Tibial nerve (tissue), 4 donors: ENCODE results near the gene TGM6. TPM values are rescaled to one million over a fixed set of nuclear protein-coding genes. Genes with fewer than 3 reads are reported as not detected.

ENCODE experiments used
- DNase-seq, 2 donors: peaks; one replicate each; pipeline ENCODE4 v3.0.0-alpha.2; 2019; ENCODE audit warnings: low spot score in 2 of 2
- H3K27ac ChIP-seq, 4 donors: fragments of 200-600 bp; sonication (generic) in 3 of 4; one replicate each; pipeline ENCODE4 v1.5.1; 2017 to 2019; ENCODE audit warnings: mild to moderate bottlenecking in 1 of 4
- H3K27me3 ChIP-seq, 2 donors: fragments of 200-600 bp; sonication (generic) in 1 of 2; one replicate each; pipeline versions ENCODE4 v1.5.1 to v1.6.0; 2017 to 2019
- H3K36me3 ChIP-seq, 3 donors: fragments of 200-600 bp; sonication (generic); one replicate each; pipeline ENCODE4 v1.5.1; 2018 to 2019
- H3K4me1 ChIP-seq, 4 donors: fragments of 200-600 bp; sonication (generic) in 3 of 4; one replicate each; pipeline ENCODE4 v1.5.1; 2017 to 2019
- H3K4me3 ChIP-seq, 4 donors: fragments of 200-600 bp; sonication (generic) in 3 of 4; one replicate each; pipeline ENCODE4 v1.5.1; 2017 to 2019; ENCODE audit warnings: mild to moderate bottlenecking in 1 of 4, moderate library complexity in 1 of 4
- H3K9me3 ChIP-seq, 4 donors: fragments of 200-600 bp; sonication (generic) in 3 of 4; one replicate each; pipeline ENCODE4 v1.5.1; 2017 to 2019
- EP300 ChIP-seq, 2 donors: sonication (generic); formaldehyde crosslinking; IDR thresholded peaks; one replicate each; pipeline ENCODE4 v1.6.1; 2017; ENCODE audit warnings: antibody characterized with exemption in 2 of 2, mild to moderate bottlenecking in 1 of 2
- POLR2A ChIP-seq, 2 donors: fragments of 450-650 bp; IDR thresholded peaks; one replicate each; pipeline ENCODE4 v1.6.1; 2017; ENCODE audit warnings: antibody characterized with exemption in 2 of 2, mild to moderate bottlenecking in 2 of 2, moderate library complexity in 2 of 2
- whole genome bisulfite sequencing, 2 donors: methylation state at CpG; one replicate each; pipeline ENCODE4 v1.1.5; 2018; 5-methylcytosine and 5-hydroxymethylcytosine counted together
- total RNA-seq, 4 donors: library from RNA; depleted of rRNA; stranded (reverse); fragments of >200 nt; gene quantifications; one replicate each; pipeline ENCODE4 v1.1.0, GENCODE V29; 2016
- TF ChIP-seq, protein P1 (sequence below), 5 experiments: fragments of 200-600 bp in 3 of 5; fragments of 450-650 bp in 2 of 5; sonication (generic) in 3 of 5; IDR thresholded peaks; one replicate each; pipeline ENCODE4 v1.5.1; 2016 to 2019; ENCODE audit warnings: antibody characterized with exemption in 5 of 5, mild to moderate bottlenecking in 3 of 5, moderate library complexity in 2 of 5

TGM6 gene
- total RNA-seq, 4 donors from 2014 or later = not detected

DNA sequence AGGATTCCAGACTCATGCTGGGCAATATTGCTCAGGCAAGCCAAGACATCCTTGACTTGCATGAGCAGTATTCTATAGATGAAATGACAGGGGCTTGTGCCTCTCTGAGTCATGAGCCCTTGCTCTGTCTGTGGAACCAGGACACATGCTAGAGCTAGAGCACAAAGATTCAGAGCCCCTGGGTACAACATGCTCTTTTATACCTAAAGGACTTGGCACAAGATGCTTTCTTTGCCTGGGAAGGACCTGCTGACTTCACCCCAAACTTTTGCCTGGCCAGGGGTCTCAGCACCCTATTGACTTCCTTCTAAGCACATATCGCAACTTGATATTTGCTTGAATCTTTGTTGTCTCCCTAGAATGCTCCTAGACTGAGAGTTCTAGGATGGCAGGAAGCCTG is 27.4 kb downstream of the TGM6 start:
- no peaks in the 10 kb centered on the region for H3K4me1 ChIP-seq
- WGBS, 2 donors = 85 to 100% methylated on average over 1 of the region's 1 CpG

DNA sequence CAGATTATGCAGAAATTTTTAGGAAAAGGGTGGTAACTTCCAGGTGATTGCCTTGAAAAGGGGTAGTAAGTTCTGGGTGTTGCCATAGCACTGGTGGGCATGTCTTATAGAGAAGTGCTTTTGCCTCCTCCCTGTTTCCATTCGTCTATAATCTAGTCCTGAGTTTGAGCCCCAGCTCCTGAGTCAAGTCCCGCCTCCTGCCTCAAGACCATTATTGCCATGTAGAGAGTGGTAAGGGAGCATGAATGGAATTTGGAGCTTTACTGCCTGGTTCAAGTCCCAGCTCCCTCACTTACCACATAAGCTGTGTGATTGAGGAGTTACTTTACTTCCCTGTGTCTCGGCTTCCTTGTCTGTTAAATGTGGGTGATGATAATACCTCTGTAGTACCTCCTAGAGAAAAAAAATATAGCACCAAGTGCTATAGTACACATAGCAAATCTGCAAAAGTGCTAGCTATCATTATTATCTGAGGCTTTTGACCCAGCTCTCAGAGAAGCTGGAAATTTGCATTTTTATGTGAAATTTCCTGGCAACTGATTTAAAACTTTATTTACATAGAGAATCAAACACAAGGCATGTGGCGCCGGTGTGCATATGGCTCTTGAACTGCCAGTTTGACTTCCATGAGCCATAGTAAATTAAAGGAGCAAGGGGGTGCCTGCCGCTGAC is 36.0 kb downstream of the TGM6 start:
- WGBS, 2 donors = 67 to 76% methylated on average over 6 of the region's 6 CpGs

More for the DNA sequence above, 27.4 kb downstream of the TGM6 start:
- H3K27me3 ChIP-seq = no peaks in the 10 kb centered on the region
- H3K9me3 ChIP-seq = peaks cover 0 to 33% (median 0%) of the 10 kb centered on the region in 4 donors
- no peaks in the 10 kb centered on the region for H3K36me3 ChIP-seq
- no peak overlapping the region for H3K4me3 ChIP-seq
- DNase-seq = no peak
- TF ChIP-seq, protein P1, sequence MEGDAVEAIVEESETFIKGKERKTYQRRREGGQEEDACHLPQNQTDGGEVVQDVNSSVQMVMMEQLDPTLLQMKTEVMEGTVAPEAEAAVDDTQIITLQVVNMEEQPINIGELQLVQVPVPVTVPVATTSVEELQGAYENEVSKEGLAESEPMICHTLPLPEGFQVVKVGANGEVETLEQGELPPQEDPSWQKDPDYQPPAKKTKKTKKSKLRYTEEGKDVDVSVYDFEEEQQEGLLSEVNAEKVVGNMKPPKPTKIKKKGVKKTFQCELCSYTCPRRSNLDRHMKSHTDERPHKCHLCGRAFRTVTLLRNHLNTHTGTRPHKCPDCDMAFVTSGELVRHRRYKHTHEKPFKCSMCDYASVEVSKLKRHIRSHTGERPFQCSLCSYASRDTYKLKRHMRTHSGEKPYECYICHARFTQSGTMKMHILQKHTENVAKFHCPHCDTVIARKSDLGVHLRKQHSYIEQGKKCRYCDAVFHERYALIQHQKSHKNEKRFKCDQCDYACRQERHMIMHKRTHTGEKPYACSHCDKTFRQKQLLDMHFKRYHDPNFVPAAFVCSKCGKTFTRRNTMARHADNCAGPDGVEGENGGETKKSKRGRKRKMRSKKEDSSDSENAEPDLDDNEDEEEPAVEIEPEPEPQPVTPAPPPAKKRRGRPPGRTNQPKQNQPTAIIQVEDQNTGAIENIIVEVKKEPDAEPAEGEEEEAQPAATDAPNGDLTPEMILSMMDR (IDR thresholded peaks at IDR 0.05) = no peak
- TF ChIP-seq EP300 (IDR thresholded peaks at IDR 0.05) (no peak), POLR2A (IDR thresholded peaks at IDR 0.05) (no peak)
- H3K27ac ChIP-seq = no peak overlapping the region

DNA sequence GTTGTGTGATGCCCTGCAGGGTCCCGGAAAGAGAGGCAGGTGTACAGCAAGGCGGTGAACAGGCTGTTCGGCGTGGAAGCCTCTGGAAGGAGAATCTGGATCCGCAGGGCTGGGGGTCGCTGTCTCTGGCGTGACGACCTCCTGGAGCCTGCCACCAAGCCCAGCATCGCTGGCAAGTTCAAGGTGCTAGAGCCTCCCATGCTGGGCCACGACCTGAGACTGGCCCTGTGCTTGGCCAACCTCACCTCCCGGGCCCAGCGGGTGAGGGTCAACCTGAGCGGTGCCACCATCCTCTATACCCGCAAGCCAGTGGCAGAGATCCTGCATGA is 36.5 kb downstream of the TGM6 start:
- Histone ChIP-seq H3K4me1 (no peaks in the 10 kb centered on the region), H3K27me3 (no peaks in the 10 kb centered on the region), H3K27ac (no peak overlapping the region), H3K4me3 (no peak overlapping the region), H3K36me3 (no peaks in the 10 kb centered on the region), H3K9me3 (no peaks in the 10 kb centered on the region)
- 83 to 87% methylated on average over 13 to 14 of the region's 14 CpGs for WGBS, 2 donors
- TF ChIP-seq EP300 (IDR thresholded peaks at IDR 0.05) (no peak), POLR2A (IDR thresholded peaks at IDR 0.05) (no peak)
- DNase-seq = no peak

More for the DNA sequence above, 36.0 kb downstream of the TGM6 start:
- Histone ChIP-seq H3K4me3 (no peak overlapping the region), H3K27ac (no peak overlapping the region), H3K4me1 (no peaks in the 10 kb centered on the region), H3K9me3 (no peaks in the 10 kb centered on the region), H3K27me3 (no peaks in the 10 kb centered on the region), H3K36me3 (no peaks in the 10 kb centered on the region)
- no peak for DNase-seq
- no peak for TF ChIP-seq EP300 (IDR thresholded peaks at IDR 0.05)
- no peak for TF ChIP-seq POLR2A (IDR thresholded peaks at IDR 0.05)
- TF ChIP-seq, protein P1 (IDR thresholded peaks at IDR 0.05) = no peak

DNA sequence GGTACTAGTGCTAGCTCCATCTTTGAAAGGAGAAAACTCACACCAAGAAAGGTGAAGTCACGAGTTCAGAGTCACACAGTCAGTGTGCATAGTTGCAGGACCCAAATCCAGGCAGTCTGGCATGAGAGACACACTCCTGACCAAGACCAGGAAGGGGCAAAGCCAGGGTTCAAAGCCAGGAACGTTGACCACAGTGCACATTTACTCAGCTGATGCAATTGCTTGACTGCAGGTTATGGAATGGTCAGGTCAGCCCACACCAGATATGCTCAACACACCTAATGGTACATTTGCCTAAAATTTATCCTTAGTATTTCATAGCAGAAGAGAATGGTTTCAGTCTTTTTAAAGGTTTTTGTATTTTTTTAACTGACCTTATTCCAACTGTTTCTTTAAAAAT is 37.7 kb downstream of the TGM6 start:
- Histone ChIP-seq H3K4me3 (no peak overlapping the region), H3K4me1 (no peaks in the 10 kb centered on the region), H3K9me3 (no peaks in the 10 kb centered on the region), H3K36me3 (no peaks in the 10 kb centered on the region), H3K27ac (no peak overlapping the region), H3K27me3 (no peaks in the 10 kb centered on the region)
- WGBS, 2 donors = 38 to 52% methylated on average over 2 of the region's 2 CpGs
- TF ChIP-seq POLR2A (IDR thresholded peaks at IDR 0.05) (no peak), EP300 (IDR thresholded peaks at IDR 0.05) (no peak)
- TF ChIP-seq, protein P1 (IDR thresholded peaks at IDR 0.05) = no peak
- DNase-seq = no peak

DNA sequence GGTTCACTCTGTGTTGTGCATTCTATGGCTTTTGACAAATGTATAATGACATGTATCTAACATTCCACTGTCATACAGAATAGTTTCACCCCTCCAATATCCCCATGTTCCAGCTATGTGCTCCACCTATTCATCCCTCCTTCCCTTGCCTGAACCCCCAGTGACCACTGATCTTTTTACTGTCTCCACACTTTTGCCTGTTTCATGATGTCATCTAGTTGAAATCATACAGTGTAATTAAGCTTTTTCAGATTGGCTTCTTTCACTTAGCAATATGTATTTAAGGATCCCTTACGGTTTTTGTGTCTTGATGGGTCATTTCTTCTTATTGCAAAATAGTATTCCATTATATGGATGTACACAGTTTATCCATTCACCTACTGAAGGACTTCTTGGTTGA is 39.8 kb downstream of the TGM6 start:
- no peak overlapping the region for H3K4me3 ChIP-seq
- no peak for TF ChIP-seq POLR2A (IDR thresholded peaks at IDR 0.05)
- no peak for TF ChIP-seq EP300 (IDR thresholded peaks at IDR 0.05)
- TF ChIP-seq, protein P1 (IDR thresholded peaks at IDR 0.05) = no peak

More for the DNA sequence above, 39.8 kb downstream of the TGM6 start:
- no peak for DNase-seq
- no peaks in the 10 kb centered on the region for H3K4me1 ChIP-seq
- peaks cover 0 to 7% (median 0%) of the 10 kb centered on the region in 4 donors for H3K9me3 ChIP-seq
- H3K27ac ChIP-seq = no peak overlapping the region
- WGBS, 2 donors = 66 to 75% methylated on average over 1 of the region's 1 CpG
- H3K27me3 ChIP-seq = no peaks in the 10 kb centered on the region
- H3K36me3 ChIP-seq = no peaks in the 10 kb centered on the region
